GM23338 (cell line): ENCODE measurements around the gene HMGN1. TPM values are rescaled to one million over a fixed set of nuclear protein-coding genes. Genes with fewer than 3 reads are reported as not detected.

ENCODE experiments used
- ATAC-seq: fragments of 200-7000 bp; cut with Tn5 transposase; 3 replicates; pipeline ENCODE4 v1.9.1; 2020
- DNase-seq: peaks from one replicate; pipeline ENCODE4 v3.0.0-alpha.2; 2015; ENCODE audit warnings: low spot score
- H2AFZ ChIP-seq: fragments of 200-600 bp; sonication (generic); 2 replicates; pipeline ENCODE4 v1.8.0; 2016; ENCODE audit warnings: antibody characterized with exemption, mild to moderate bottlenecking, moderate library complexity
- H3F3A ChIP-seq: fragments of 200-600 bp; sonication (generic); replicated peaks from 2 replicates; pipeline ENCODE4 v1.8.0; 2017; ENCODE audit warnings: antibody characterized with exemption, mixed run types, low read depth
- H3K27ac ChIP-seq: fragments of 200-600 bp; sonication (generic); 2 replicates; pipeline ENCODE4 v1.6.1; 2016; ENCODE audit warnings: low read depth
- H3K27me3 ChIP-seq: fragments of 200-600 bp; sonication (generic); 2 replicates; pipeline ENCODE4 v1.8.0; 2016; ENCODE audit warnings: mild to moderate bottlenecking, mixed run types, moderate library complexity; ENCODE audit not compliant: insufficient read depth
- H3K36me3 ChIP-seq: fragments of 200-600 bp; sonication (generic); 2 replicates; pipeline ENCODE4 v1.8.0; 2016; ENCODE audit warnings: mild to moderate bottlenecking; ENCODE audit not compliant: insufficient read depth
- H3K4me1 ChIP-seq: fragments of 200-600 bp; sonication (generic); 2 replicates; pipeline ENCODE4 v1.8.0; 2016; ENCODE audit warnings: mild to moderate bottlenecking, moderate library complexity; ENCODE audit not compliant: insufficient read depth
- H3K4me2 ChIP-seq: fragments of 200-600 bp; sonication (generic); 2 replicates; pipeline ENCODE4 v1.7.1; 2017; ENCODE audit warnings: mixed run types
- H3K4me3 ChIP-seq: fragments of 200-600 bp; sonication (generic); 2 replicates; pipeline ENCODE4 v1.6.1; 2016; ENCODE audit warnings: mixed run types
- H3K79me2 ChIP-seq: fragments of 200-600 bp; sonication (generic); replicated peaks from 2 replicates; pipeline ENCODE4 v1.8.0; 2017; ENCODE audit warnings: mild to moderate bottlenecking; ENCODE audit not compliant: insufficient read depth
- H3K9me2 ChIP-seq: fragments of 200-600 bp; sonication (generic); 2 replicates; pipeline ENCODE4 v1.8.0; 2017; ENCODE audit not compliant: insufficient read depth
- H4K20me1 ChIP-seq: fragments of 200-600 bp; sonication (generic); replicated peaks from 2 replicates; pipeline ENCODE4 v1.8.0; 2017; ENCODE audit warnings: mild to moderate bottlenecking; ENCODE audit not compliant: insufficient read depth
- H3K27ac Mint-ChIP-seq: 2 replicates; pipeline ENCODE4 v1.8.0; 2020; ENCODE audit warnings: inconsistent platforms, mild to moderate bottlenecking, moderate library complexity, mixed read lengths
- H3K27me3 Mint-ChIP-seq: 3 replicates; pipeline ENCODE4 v1.8.0; 2022; ENCODE audit warnings: low read depth, mild to moderate bottlenecking, moderate library complexity, mixed read lengths, inconsistent platforms; ENCODE audit not compliant: insufficient read depth, poor library complexity
- H3K36me3 Mint-ChIP-seq: 3 replicates; pipeline ENCODE4 v1.8.0; 2021; ENCODE audit warnings: low read depth, mild to moderate bottlenecking, inconsistent platforms, moderate library complexity, mixed read lengths
- H3K4me1 Mint-ChIP-seq: 3 replicates; pipeline ENCODE4 v1.8.0; 2020; ENCODE audit warnings: mild to moderate bottlenecking, inconsistent platforms, mixed read lengths
- H3K4me3 Mint-ChIP-seq: 3 replicates; pipeline ENCODE4 v1.8.0; 2021; ENCODE audit warnings: moderate library complexity, mild to moderate bottlenecking, inconsistent platforms, mixed read lengths
- H3K9me3 Mint-ChIP-seq: 3 replicates; pipeline ENCODE4 v1.8.0; 2020; ENCODE audit warnings: moderate library complexity, mild to moderate bottlenecking, inconsistent platforms, mixed read lengths
- CREB1 ChIP-seq: fragments of 250-450 bp; sonication (Bioruptor Pico); IDR thresholded peaks from 2 replicates; pipeline ENCODE4 v1.5.0; 2020; ENCODE audit warnings: low read depth, mild to moderate bottlenecking, moderate library complexity
- CTCF ChIP-seq, 2 experiments: fragments of 200-600 bp in 1 of 2; sonication (generic) in 1 of 2; conservative IDR thresholded peaks; 2 replicates each; pipeline versions ENCODE4 v1.5.1 to v1.6.1; 2016 to 2017; ENCODE audit warnings: antibody characterized with exemption in 2 of 2, low read depth in 2 of 2, mild to moderate bottlenecking in 2 of 2, moderate library complexity in 1 of 2
- ETS1 ChIP-seq: IDR thresholded peaks from 2 replicates; pipeline ENCODE4 v1.6.1; 2016; ENCODE audit warnings: antibody characterized with exemption
- EZH2 ChIP-seq: fragments of 200-600 bp; sonication (generic); IDR thresholded peaks from one replicate; pipeline ENCODE4 v1.8.0; 2017; ENCODE audit warnings: antibody characterized with exemption, mild to moderate bottlenecking, low read depth; ENCODE audit not compliant: unreplicated experiment
- EZH2phosphoT487 ChIP-seq: fragments of 200-600 bp; sonication (generic); IDR thresholded peaks from one replicate; pipeline ENCODE4 v1.8.1; 2018; ENCODE audit warnings: antibody characterized with exemption; ENCODE audit not compliant: unreplicated experiment
- JUNB ChIP-seq: IDR thresholded peaks from one replicate; pipeline ENCODE4 v1.6.1; 2016; ENCODE audit warnings: antibody characterized with exemption; ENCODE audit not compliant: unreplicated experiment
- POLR2AphosphoS5 ChIP-seq: IDR thresholded peaks from 2 replicates; pipeline ENCODE4 v1.6.1; 2016; ENCODE audit warnings: antibody characterized with exemption, low read depth
- REST ChIP-seq: IDR thresholded peaks from one replicate; pipeline ENCODE4 v1.6.1; 2018; ENCODE audit warnings: antibody characterized with exemption; ENCODE audit not compliant: unreplicated experiment
- ZNF114 ChIP-seq: fragments of 250-450 bp; sonication (Bioruptor Pico); IDR thresholded peaks from 2 replicates; pipeline ENCODE4 v1.5.0; 2020; ENCODE audit warnings: mild to moderate bottlenecking, moderate library complexity
- ZNF462 ChIP-seq: fragments of 250-450 bp; sonication (Bioruptor Pico); IDR thresholded peaks from 2 replicates; pipeline ENCODE4 v1.5.0; 2020; ENCODE audit warnings: mild to moderate bottlenecking, moderate library complexity
- polyA plus RNA-seq: library from polyadenylated mRNA; unstranded; fragments of >200 nt; fragmentation: Nextera tagmentation; extraction: Ambion mirVana; gene quantifications from 2 replicates; pipeline ENCODE4 v1.2.1, GENCODE V29; 2016
- total RNA-seq: library from RNA; depleted of rRNA; stranded (reverse); fragments of >200 nt; shearing (Covaris generic); gene quantifications from 2 replicates; pipeline ENCODE4 v1.2.3, GENCODE V29; 2014

Gene HMGN1
- total and polyA plus RNA-seq, 2 experiments from 2014 or later: 403 to 889 TPM

DNA sequence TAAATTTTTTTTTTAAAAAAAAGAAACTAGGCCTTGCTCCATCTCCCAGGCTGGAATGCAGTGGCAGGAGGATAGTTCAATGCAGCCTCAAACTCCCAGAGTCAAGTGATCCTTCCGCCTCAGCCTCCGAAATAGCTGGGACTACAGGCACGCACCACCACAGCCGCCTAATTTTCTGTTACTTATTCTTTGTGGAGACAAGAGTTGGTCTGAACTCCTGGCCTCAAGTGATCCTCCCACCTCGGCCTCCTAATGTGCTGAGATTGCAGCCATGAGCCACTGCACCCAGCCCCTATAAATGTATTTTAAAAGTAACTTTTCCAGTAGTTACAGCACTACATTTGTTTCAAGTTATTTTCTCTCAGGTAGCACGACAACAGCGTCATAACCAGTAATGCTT is 37.7 kb downstream of the HMGN1 start (continued):
- TF ChIP-seq CTCF (conservative IDR thresholded peaks at IDR 0.05; ENCODE audit: low read depth in 2 of 2) (no peak), EZH2 (no peak), POLR2AphosphoS5 (no peak)

GRCh38 chr21:39307466-39307865 is 41.4 kb downstream of the HMGN1 start:
- peaks cover 11% of the 10 kb centered on the region for H3K4me1 Mint-ChIP-seq
- DNase-seq (no peak), ATAC-seq (no peak)
- no peak overlapping the region for H3K27ac ChIP-seq
- H3K27ac Mint-ChIP-seq: no peak overlapping the region
- peaks cover 95% of the 10 kb centered on the region for H3K79me2 ChIP-seq
- peaks cover 30% of the 10 kb centered on the region for H3K36me3 ChIP-seq
- no peaks in the 10 kb centered on the region for H3K27me3 ChIP-seq
- H3K4me3 Mint-ChIP-seq: no peak overlapping the region
- no peak overlapping the region for H3K4me2 ChIP-seq
- no peaks in the 10 kb centered on the region for H3F3A ChIP-seq
- H4K20me1 ChIP-seq: peaks cover 45% of the 10 kb centered on the region
- no peaks in the 10 kb centered on the region for H3K9me2 ChIP-seq
- H3K27me3 Mint-ChIP-seq: peaks cover 7% of the 10 kb centered on the region
- H3K9me3 Mint-ChIP-seq: peaks cover 3% of the 10 kb centered on the region; the same call in 1 of the 3 replicates
- H3K4me3 ChIP-seq: no peak overlapping the region
- no peak overlapping the region for H2AFZ ChIP-seq
- H3K36me3 Mint-ChIP-seq: peaks cover 72% of the 10 kb centered on the region
- peaks cover 5% of the 10 kb centered on the region for H3K4me1 ChIP-seq
- TF ChIP-seq EZH2phosphoT487 (no peak), ZNF114 (CRISPR knock-in tag) (no peak), EZH2 (no peak), ETS1 (no peak), CREB1 (no peak), JUNB (no peak), ZNF462 (CRISPR knock-in tag) (no peak), CTCF (conservative IDR thresholded peaks at IDR 0.05; ENCODE audit: low read depth in 2 of 2) (no peak), POLR2AphosphoS5 (no peak), REST (no peak)
